GM12875 (cell line): ENCODE measurements around the gene PSMB2.
"Not testable (repeated sequence)": the region's sequence is repeated elsewhere in the genome, so short reads cannot be mapped to it uniquely, and the experiment has no call there.

Experiments used
- H3K4me3 ChIP-seq: one replicate; pipeline ENCODE4 v1.5.1; 2011; ENCODE audit warnings: low read depth, low read length, control low read depth
- TF ChIP-seq, protein P1 (sequence below): IDR thresholded peaks from 2 replicates; pipeline ENCODE4 v1.5.1; 2011; ENCODE audit warnings: low read depth, mild to moderate bottlenecking, control low read depth, inconsistent platforms, low read length, moderate library complexity, borderline replicate concordance; ENCODE audit not compliant: insufficient read depth

The PSMB2 gene

DNA sequence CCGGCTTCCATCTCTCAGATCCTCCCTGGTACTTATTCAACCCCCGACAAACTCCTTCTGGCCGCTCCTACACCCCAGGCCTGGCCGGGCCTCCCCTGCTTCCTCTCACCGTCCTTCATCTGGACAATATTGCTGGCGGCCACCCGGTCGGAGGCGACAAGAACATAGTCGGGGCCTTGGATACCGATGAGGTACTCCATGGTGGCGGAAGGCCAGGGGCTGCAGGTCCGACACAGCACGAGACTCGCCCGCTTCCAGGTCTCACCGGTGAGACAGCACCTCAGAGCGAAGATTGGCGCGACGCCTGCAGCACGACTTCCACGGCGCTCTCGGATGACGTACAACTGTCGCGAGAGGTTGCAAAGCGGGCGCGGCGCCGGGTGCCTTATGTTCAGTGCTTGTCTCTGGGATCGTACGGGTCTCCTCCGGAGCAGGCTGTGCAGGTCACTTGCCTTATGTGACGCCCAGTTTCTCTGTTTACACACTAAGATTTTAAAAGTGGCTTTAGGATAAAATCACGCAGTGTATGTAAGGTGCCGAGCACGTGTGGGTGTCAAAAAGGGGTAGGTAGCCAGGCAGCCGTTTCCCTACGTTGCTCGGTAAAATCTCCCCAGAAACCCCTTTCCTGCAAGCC, at the start of gene PSMB2:
PSMB2 (minus strand) TSS at position 294 of the 634 bp plus-strand sequence; CDS start at position 200, 94 bp downstream.
- H3K4me3 ChIP-seq = peak within 1 kb of the TSS; percentile 59

DNA sequence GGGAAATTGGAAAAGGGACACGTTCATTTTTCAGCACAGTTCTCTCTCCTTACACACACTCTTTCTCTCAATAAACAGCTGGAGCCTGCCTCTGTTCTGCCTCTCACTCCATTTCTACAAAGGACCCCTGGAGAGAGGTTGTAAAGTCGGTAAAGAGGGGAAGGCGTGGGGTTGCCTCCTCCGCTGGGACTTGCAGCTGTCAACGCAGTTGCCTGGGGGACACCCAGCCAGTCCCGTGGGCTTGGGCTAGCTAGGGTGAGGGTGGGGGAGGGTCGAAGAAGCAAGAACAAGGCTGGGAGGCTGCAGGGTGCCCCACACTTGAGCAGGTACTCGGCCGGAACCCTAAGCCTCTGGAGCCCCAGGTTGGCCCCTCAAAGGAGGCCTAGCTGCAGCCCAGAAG, 49.8 kb upstream of the PSMB2 start:
- TF ChIP-seq, protein P1, sequence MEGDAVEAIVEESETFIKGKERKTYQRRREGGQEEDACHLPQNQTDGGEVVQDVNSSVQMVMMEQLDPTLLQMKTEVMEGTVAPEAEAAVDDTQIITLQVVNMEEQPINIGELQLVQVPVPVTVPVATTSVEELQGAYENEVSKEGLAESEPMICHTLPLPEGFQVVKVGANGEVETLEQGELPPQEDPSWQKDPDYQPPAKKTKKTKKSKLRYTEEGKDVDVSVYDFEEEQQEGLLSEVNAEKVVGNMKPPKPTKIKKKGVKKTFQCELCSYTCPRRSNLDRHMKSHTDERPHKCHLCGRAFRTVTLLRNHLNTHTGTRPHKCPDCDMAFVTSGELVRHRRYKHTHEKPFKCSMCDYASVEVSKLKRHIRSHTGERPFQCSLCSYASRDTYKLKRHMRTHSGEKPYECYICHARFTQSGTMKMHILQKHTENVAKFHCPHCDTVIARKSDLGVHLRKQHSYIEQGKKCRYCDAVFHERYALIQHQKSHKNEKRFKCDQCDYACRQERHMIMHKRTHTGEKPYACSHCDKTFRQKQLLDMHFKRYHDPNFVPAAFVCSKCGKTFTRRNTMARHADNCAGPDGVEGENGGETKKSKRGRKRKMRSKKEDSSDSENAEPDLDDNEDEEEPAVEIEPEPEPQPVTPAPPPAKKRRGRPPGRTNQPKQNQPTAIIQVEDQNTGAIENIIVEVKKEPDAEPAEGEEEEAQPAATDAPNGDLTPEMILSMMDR = no peak
- H3K4me3 ChIP-seq = no peak overlapping the region

More for the DNA sequence above, at the start of gene PSMB2:
- TF ChIP-seq, protein P1 = no peak

GRCh38 chr1:35690103-35690502, 48.8 kb upstream of the PSMB2 start:
- not testable (repeated sequence) for H3K4me3 ChIP-seq

GRCh38 chr1:35688161-35688560, 46.8 kb upstream of the PSMB2 start:
- TF ChIP-seq, protein P1 = no peak
- no peak overlapping the region for H3K4me3 ChIP-seq

DNA sequence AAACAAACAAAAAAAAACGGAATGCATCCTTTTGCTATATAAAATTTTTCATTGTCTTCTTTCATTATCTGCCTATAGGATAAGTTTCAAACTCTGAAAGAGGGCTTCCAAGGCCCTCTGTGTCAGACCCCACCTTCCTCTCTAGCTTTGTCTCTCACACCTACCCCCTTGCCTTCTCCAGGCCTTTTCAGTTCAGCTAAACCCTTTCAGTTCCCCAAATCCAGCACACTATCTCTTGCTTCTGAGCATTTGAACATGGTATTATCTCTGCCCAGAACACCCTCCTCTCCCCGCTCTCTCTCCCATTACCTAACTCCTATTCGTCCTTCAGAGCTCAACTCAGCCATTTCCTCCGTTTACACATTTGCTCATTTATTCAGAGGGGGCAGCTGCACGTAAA, 41.7 kb upstream of the PSMB2 start:
- TF ChIP-seq, protein P1 = no peak
- H3K4me3 ChIP-seq = no peak overlapping the region

GRCh38 chr1:35680271-35680670, 38.9 kb upstream of the PSMB2 start:
- TF ChIP-seq, protein P1 = no peak
- H3K4me3 ChIP-seq = no peak overlapping the region

DNA sequence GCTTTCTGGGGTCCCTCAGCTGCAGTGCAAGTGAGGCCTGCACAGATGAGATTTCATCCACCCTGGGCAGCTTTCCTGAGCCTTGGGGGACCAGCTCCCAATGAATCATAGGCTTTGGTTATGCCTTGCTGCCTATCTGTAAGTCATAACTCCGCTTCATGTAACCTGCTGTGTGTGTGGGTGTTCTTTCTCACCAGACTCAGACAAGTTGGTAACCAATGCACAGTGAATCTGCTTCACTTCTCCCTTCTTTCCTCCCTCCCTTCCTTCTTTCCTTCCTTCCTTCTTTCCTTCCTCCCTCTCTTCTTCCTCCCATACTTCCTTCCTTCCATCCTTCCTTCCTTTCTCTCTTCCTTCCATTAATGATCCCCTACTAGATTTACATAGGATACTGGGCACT, 34.4 kb upstream of the PSMB2 start:
- TF ChIP-seq, protein P1 = no peak

GRCh38 chr1:35674111-35674510, 32.8 kb upstream of the PSMB2 start:
- no peak overlapping the region for H3K4me3 ChIP-seq
- TF ChIP-seq, protein P1 = no peak

More for the DNA sequence above, 34.4 kb upstream of the PSMB2 start:
- H3K4me3 ChIP-seq = no peak overlapping the region
